ENCODE measurements around the gene RNF34. TPM values are rescaled to one million over a fixed set of nuclear protein-coding genes. Genes with fewer than 3 reads are reported as not detected.
"Not testable (repeated sequence)": the region's sequence is repeated elsewhere in the genome, so short reads cannot be mapped to it uniquely, and the experiment has no call there.

The RNF34 gene
- total RNA-seq, 1 donor from 2014 or later = 80.6 TPM

- H3K9me3 Mint-ChIP-seq; intact Hi-C loops (cut with micrococcal nuclease); H3K27ac Mint-ChIP-seq; H3K36me3 Mint-ChIP-seq (ENCODE audit: low read depth); DNase-seq (ENCODE audit: low spot score); H3K4me3 Mint-ChIP-seq; H3K4me1 Mint-ChIP-seq (ENCODE audit: low read depth): not testable (repeated sequence)
- H3K27me3 Mint-ChIP-seq (ENCODE audit: insufficient read depth) = peaks cover 13% of the 10 kb centered on the region
These were observed 25.6 kb upstream of the RNF34 start for GRCh38 chr12:121374336-121374735.

GRCh38 chr12:121374945-121375584 is 24.9 kb upstream of the RNF34 start:
- H3K4me3 Mint-ChIP-seq; H3K9me3 Mint-ChIP-seq; H3K27ac Mint-ChIP-seq; H3K4me1 Mint-ChIP-seq (ENCODE audit: low read depth); intact Hi-C loops (cut with micrococcal nuclease); DNase-seq (ENCODE audit: low spot score); H3K36me3 Mint-ChIP-seq (ENCODE audit: low read depth): not testable (repeated sequence)
- H3K27me3 Mint-ChIP-seq (ENCODE audit: insufficient read depth) = peaks cover 13% of the 10 kb centered on the region

- H3K36me3 Mint-ChIP-seq (ENCODE audit: low read depth) = no peaks in the 10 kb centered on the region
- no peak for DNase-seq (ENCODE audit: low spot score)
- no peak overlapping the region for H3K27ac Mint-ChIP-seq
- intact Hi-C loops (cut with micrococcal nuclease) = no loop called here
- peaks cover 12% of the 10 kb centered on the region for H3K27me3 Mint-ChIP-seq (ENCODE audit: insufficient read depth)
- no peak overlapping the region for H3K4me3 Mint-ChIP-seq
- H3K9me3 Mint-ChIP-seq = no peaks in the 10 kb centered on the region
- no peaks in the 10 kb centered on the region for H3K4me1 Mint-ChIP-seq (ENCODE audit: low read depth)
These were observed 22.9 kb upstream of the RNF34 start for GRCh38 chr12:121376754-121377697.

- intact Hi-C loops (cut with micrococcal nuclease) = no loop called here
- DNase-seq (ENCODE audit: low spot score) = no peak
- no peaks in the 10 kb centered on the region for H3K9me3 Mint-ChIP-seq
- no peak overlapping the region for H3K4me3 Mint-ChIP-seq
- no peaks in the 10 kb centered on the region for H3K36me3 Mint-ChIP-seq (ENCODE audit: low read depth)
- no peak overlapping the region for H3K27ac Mint-ChIP-seq
- H3K27me3 Mint-ChIP-seq (ENCODE audit: insufficient read depth) = peaks cover 15% of the 10 kb centered on the region
- H3K4me1 Mint-ChIP-seq (ENCODE audit: low read depth) = no peaks in the 10 kb centered on the region
These were observed 21.2 kb upstream of the RNF34 start for GRCh38 chr12:121378736-121379135.

- H3K27ac Mint-ChIP-seq = no peak overlapping the region
- no peaks in the 10 kb centered on the region for H3K9me3 Mint-ChIP-seq
- no peaks in the 10 kb centered on the region for H3K4me1 Mint-ChIP-seq (ENCODE audit: low read depth)
- no peak for DNase-seq (ENCODE audit: low spot score)
- intact Hi-C loops (cut with micrococcal nuclease) = no loop called here
- no peak overlapping the region for H3K4me3 Mint-ChIP-seq
- no peaks in the 10 kb centered on the region for H3K36me3 Mint-ChIP-seq (ENCODE audit: low read depth)
- H3K27me3 Mint-ChIP-seq (ENCODE audit: insufficient read depth) = peaks cover 15% of the 10 kb centered on the region
These were observed 20.0 kb upstream of the RNF34 start for GRCh38 chr12:121379945-121380344.

- no peak overlapping the region for H3K4me3 Mint-ChIP-seq
- no peak for DNase-seq (ENCODE audit: low spot score)
- H3K27ac Mint-ChIP-seq = no peak overlapping the region
- intact Hi-C loops (cut with micrococcal nuclease) = no loop called here
- peaks cover 6% of the 10 kb centered on the region for H3K4me1 Mint-ChIP-seq (ENCODE audit: low read depth)
- H3K27me3 Mint-ChIP-seq (ENCODE audit: insufficient read depth) = peaks cover 9% of the 10 kb centered on the region
- H3K9me3 Mint-ChIP-seq = no peaks in the 10 kb centered on the region
- H3K36me3 Mint-ChIP-seq (ENCODE audit: low read depth) = peaks cover 3% of the 10 kb centered on the region
These were observed 16.3 kb upstream of the RNF34 start for GRCh38 chr12:121383601-121384021.

GRCh38 chr12:121384891-121385290 is 15.0 kb upstream of the RNF34 start:
- H3K4me3 Mint-ChIP-seq; H3K27ac Mint-ChIP-seq; H3K27me3 Mint-ChIP-seq (ENCODE audit: insufficient read depth); DNase-seq (ENCODE audit: low spot score); H3K36me3 Mint-ChIP-seq (ENCODE audit: low read depth); intact Hi-C loops (cut with micrococcal nuclease); H3K4me1 Mint-ChIP-seq (ENCODE audit: low read depth); H3K9me3 Mint-ChIP-seq: not testable (repeated sequence)

- no peak for DNase-seq (ENCODE audit: low spot score)
- H3K4me3 Mint-ChIP-seq = no peak overlapping the region
- peaks cover 20% of the 10 kb centered on the region for H3K4me1 Mint-ChIP-seq (ENCODE audit: low read depth)
- no peak overlapping the region for H3K27ac Mint-ChIP-seq
- H3K9me3 Mint-ChIP-seq = no peaks in the 10 kb centered on the region
- intact Hi-C loops (cut with micrococcal nuclease) = no loop called here
- H3K27me3 Mint-ChIP-seq (ENCODE audit: insufficient read depth) = no peaks in the 10 kb centered on the region
- peaks cover 6% of the 10 kb centered on the region for H3K36me3 Mint-ChIP-seq (ENCODE audit: low read depth)
These were observed 11.4 kb upstream of the RNF34 start for GRCh38 chr12:121388421-121388981.

- H3K9me3 Mint-ChIP-seq = no peaks in the 10 kb centered on the region
- H3K27ac Mint-ChIP-seq = no peak overlapping the region
- H3K4me1 Mint-ChIP-seq (ENCODE audit: low read depth) = peaks cover 20% of the 10 kb centered on the region
- intact Hi-C loops (cut with micrococcal nuclease) = loop anchor here (1.0 kb wide), 1 partner anchor 9 kb away; the partner anchor contains the start of gene RNF34
- H3K4me3 Mint-ChIP-seq = no peak overlapping the region
- no peak for DNase-seq (ENCODE audit: low spot score)
- H3K36me3 Mint-ChIP-seq (ENCODE audit: low read depth) = peaks cover 6% of the 10 kb centered on the region
- no peaks in the 10 kb centered on the region for H3K27me3 Mint-ChIP-seq (ENCODE audit: insufficient read depth)
These were observed 9.1 kb upstream of the RNF34 start for GRCh38 chr12:121390856-121391255.

- H3K9me3 Mint-ChIP-seq = no peaks in the 10 kb centered on the region
- peak overlapping the region; percentile 2 for H3K4me3 Mint-ChIP-seq
- peaks cover 20% of the 10 kb centered on the region for H3K4me1 Mint-ChIP-seq (ENCODE audit: low read depth)
- no peaks in the 10 kb centered on the region for H3K27me3 Mint-ChIP-seq (ENCODE audit: insufficient read depth)
- peak overlapping the region; percentile 21 for H3K27ac Mint-ChIP-seq
- DNase-seq (ENCODE audit: low spot score) = peak; percentile 31
- H3K36me3 Mint-ChIP-seq (ENCODE audit: low read depth) = peaks cover 6% of the 10 kb centered on the region
- intact Hi-C loops (cut with micrococcal nuclease) = loop anchor here (1.0 kb wide), 1 partner anchor 9 kb away; the partner anchor contains the start of gene RNF34
These were observed 8.1 kb upstream of the RNF34 start for GRCh38 chr12:121391619-121392324.

- intact Hi-C loops (cut with micrococcal nuclease) = no loop called here
- H3K4me3 Mint-ChIP-seq = no peak overlapping the region
- H3K4me1 Mint-ChIP-seq (ENCODE audit: low read depth) = peaks cover 20% of the 10 kb centered on the region
- H3K36me3 Mint-ChIP-seq (ENCODE audit: low read depth) = peaks cover 6% of the 10 kb centered on the region
- no peaks in the 10 kb centered on the region for H3K27me3 Mint-ChIP-seq (ENCODE audit: insufficient read depth)
- no peak for DNase-seq (ENCODE audit: low spot score)
- H3K27ac Mint-ChIP-seq = peak overlapping the region; percentile 21
- no peaks in the 10 kb centered on the region for H3K9me3 Mint-ChIP-seq
These were observed 7.6 kb upstream of the RNF34 start for GRCh38 chr12:121392325-121392716.

GRCh38 chr12:121397521-121397920 is 2.4 kb upstream of the RNF34 start:
- Mint-ChIP-seq H3K27ac (no peak overlapping the region), H3K27me3 (ENCODE audit: insufficient read depth) (no peaks in the 10 kb centered on the region), H3K36me3 (ENCODE audit: low read depth) (peaks cover 7% of the 10 kb centered on the region), H3K4me3 (no peak overlapping the region), H3K4me1 (ENCODE audit: low read depth) (peaks cover 27% of the 10 kb centered on the region), H3K9me3 (no peaks in the 10 kb centered on the region)
- DNase-seq (ENCODE audit: low spot score) = no peak
- intact Hi-C loops (cut with micrococcal nuclease) = no loop called here

All from activated T-helper 1 cell treated with anti-CD3 and anti-CD28 coated beads, Interleukin-12 subunit alpha, Interleukin-12 subunit beta, Interleukin-2, Interleukin-4 antibody, amounts not matched to agents 30 ng/mL and 10 ng/mL and 1 ng/mL, durations not matched to agents 14 hours and 24 hours and 36 hours (primary cell).